ENCODE measurements around the gene CACNG3. TPM values are rescaled to one million over a fixed set of nuclear protein-coding genes. Genes with fewer than 3 reads are reported as not detected.

CACNG3 gene
- polyA plus RNA-seq (2013, experiment 1 of 2) = not detected
- polyA plus RNA-seq (2013, experiment 2 of 2) = not detected

- Histone ChIP-seq H3K36me3 (ENCODE audit: control insufficient read depth, insufficient read depth, low read length) (no peaks in the 10 kb centered on the region), H3K27ac (ENCODE audit: low read depth, low read length, severe bottlenecking) (no peak within 1 kb of the TSS), H3K4me3 (ENCODE audit: extremely low read depth, insufficient read depth, low read length, poor library complexity, severe bottlenecking) (no peak within 1 kb of the TSS), H3K9me3 (ENCODE audit: control insufficient read depth, low read length) (no peaks in the 10 kb centered on the region), H3K4me1 (ENCODE audit: control insufficient read depth, insufficient read depth, low read length, poor library complexity, severe bottlenecking) (no peaks in the 10 kb centered on the region)
- WGBS, 2 experiments (ENCODE audit: insufficient coverage in 2 of 2) = 6 to 7% methylated on average over 27 to 38 of the region's 54 CpGs
Measured at GRCh38 chr16:24255456-24256371, at the start of gene CACNG3. Gene CACNG3 (plus strand): TSS chr16:24256335. CDS start chr16:24256755, 420 bp downstream.

DNA sequence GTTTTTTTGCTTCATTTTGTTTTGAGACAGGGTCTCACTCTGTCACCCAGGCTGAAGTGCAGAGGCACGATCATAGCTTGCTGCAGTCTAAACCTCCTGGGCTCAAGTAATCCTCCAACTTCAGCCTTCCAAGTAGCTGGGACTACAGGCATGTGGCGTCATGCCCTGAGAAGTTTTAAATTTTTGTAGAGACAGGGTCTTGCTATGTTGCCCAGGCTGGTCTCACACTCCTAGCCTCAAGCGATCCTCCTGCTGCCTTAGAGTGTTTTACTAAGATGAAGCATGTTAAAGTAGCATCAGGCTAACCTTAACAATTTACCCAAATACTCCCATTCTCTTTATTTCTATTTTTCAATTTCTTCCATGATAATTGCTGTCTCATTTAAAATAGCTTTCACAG lies 49.2 kb upstream of the CACNG3 start:
- Histone ChIP-seq H3K36me3 (ENCODE audit: control insufficient read depth, insufficient read depth, low read length) (no peaks in the 10 kb centered on the region), H3K27ac (ENCODE audit: low read depth, low read length, severe bottlenecking) (no peak overlapping the region), H3K4me3 (ENCODE audit: extremely low read depth, insufficient read depth, low read length, poor library complexity, severe bottlenecking) (no peak overlapping the region), H3K9me3 (ENCODE audit: control insufficient read depth, low read length) (no peaks in the 10 kb centered on the region), H3K4me1 (ENCODE audit: control insufficient read depth, insufficient read depth, low read length, poor library complexity, severe bottlenecking) (no peaks in the 10 kb centered on the region)
- 14 to 29% methylated on average over 1 of the region's 3 CpGs for WGBS, 2 experiments (ENCODE audit: insufficient coverage in 2 of 2)

- WGBS, 2 experiments (ENCODE audit: insufficient coverage in 2 of 2) = 31 to 33% methylated on average over 2 of the region's 5 CpGs
- Histone ChIP-seq H3K36me3 (ENCODE audit: control insufficient read depth, insufficient read depth, low read length) (no peaks in the 10 kb centered on the region), H3K4me3 (ENCODE audit: extremely low read depth, insufficient read depth, low read length, poor library complexity, severe bottlenecking) (no peak overlapping the region), H3K4me1 (ENCODE audit: control insufficient read depth, insufficient read depth, low read length, poor library complexity, severe bottlenecking) (no peaks in the 10 kb centered on the region), H3K9me3 (ENCODE audit: control insufficient read depth, low read length) (no peaks in the 10 kb centered on the region), H3K27ac (ENCODE audit: low read depth, low read length, severe bottlenecking) (peak overlapping the region; percentile 33)
Measured at GRCh38 chr16:24208710-24209109, 47.4 kb upstream of the CACNG3 start.

GRCh38 chr16:24214992-24215391 lies 41.1 kb upstream of the CACNG3 start:
- 100% methylated on average over 1 of the region's 3 CpGs; no CpG with 5 or more reads in 1 of the 2 experiments for WGBS, 2 experiments (ENCODE audit: insufficient coverage in 2 of 2)
- Histone ChIP-seq H3K36me3 (ENCODE audit: control insufficient read depth, insufficient read depth, low read length) (no peaks in the 10 kb centered on the region), H3K4me3 (ENCODE audit: extremely low read depth, insufficient read depth, low read length, poor library complexity, severe bottlenecking) (no peak overlapping the region), H3K4me1 (ENCODE audit: control insufficient read depth, insufficient read depth, low read length, poor library complexity, severe bottlenecking) (no peaks in the 10 kb centered on the region), H3K27ac (ENCODE audit: low read depth, low read length, severe bottlenecking) (no peak overlapping the region), H3K9me3 (ENCODE audit: control insufficient read depth, low read length) (no peaks in the 10 kb centered on the region)

DNA sequence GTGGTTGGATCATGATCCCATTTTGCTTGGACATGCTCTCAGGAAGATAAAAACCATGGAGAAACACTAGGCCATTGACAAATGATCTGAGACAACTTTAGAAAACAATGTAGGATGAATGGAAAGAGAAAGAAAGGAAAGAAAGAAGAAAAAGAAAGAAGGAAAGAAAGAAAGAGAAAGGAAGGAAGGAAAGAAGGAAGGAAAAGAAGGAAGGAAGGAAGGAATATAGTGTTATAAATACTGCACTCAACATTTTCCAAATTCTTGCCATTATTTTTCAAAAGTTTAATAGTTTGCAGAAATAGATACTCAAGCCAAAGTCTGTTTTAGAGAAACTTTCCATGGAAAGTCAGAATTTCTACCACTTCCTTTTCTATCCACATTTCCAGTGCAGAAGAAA lies 39.2 kb upstream of the CACNG3 start:
- Histone ChIP-seq H3K36me3 (ENCODE audit: control insufficient read depth, insufficient read depth, low read length) (no peaks in the 10 kb centered on the region), H3K9me3 (ENCODE audit: control insufficient read depth, low read length) (no peaks in the 10 kb centered on the region), H3K27ac (ENCODE audit: low read depth, low read length, severe bottlenecking) (no peak overlapping the region), H3K4me1 (ENCODE audit: control insufficient read depth, insufficient read depth, low read length, poor library complexity, severe bottlenecking) (no peaks in the 10 kb centered on the region), H3K4me3 (ENCODE audit: extremely low read depth, insufficient read depth, low read length, poor library complexity, severe bottlenecking) (no peak overlapping the region)

DNA sequence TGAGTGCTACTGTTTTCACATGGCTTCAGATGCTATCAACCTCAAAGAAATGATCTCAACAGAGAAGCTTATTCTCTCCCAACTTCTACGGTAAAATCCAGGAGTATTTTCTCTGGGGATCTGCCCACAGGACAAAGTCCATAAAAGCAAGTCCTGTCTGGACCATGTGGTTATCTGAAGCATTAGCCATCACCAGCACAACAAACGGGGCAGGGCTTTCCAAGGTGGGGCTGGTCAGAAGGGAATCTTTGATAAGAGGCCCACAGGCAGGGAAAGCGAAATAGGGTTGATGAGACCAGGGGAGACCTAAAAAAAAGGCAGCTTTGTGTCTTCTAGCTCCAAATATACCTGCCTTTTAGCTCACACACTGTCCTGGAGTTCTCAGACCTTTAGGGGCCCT lies 38.7 kb upstream of the CACNG3 start:
- no peaks in the 10 kb centered on the region for H3K4me1 ChIP-seq (ENCODE audit: control insufficient read depth, insufficient read depth, low read length, poor library complexity, severe bottlenecking)

GRCh38 chr16:24218299-24218698 lies 37.8 kb upstream of the CACNG3 start:
- 100% methylated on average over 1 of the region's 4 CpGs; no CpG with 5 or more reads in 1 of the 2 experiments for WGBS, 2 experiments (ENCODE audit: insufficient coverage in 2 of 2)
- no peaks in the 10 kb centered on the region for H3K4me1 ChIP-seq (ENCODE audit: control insufficient read depth, insufficient read depth, low read length, poor library complexity, severe bottlenecking)
- no peaks in the 10 kb centered on the region for H3K36me3 ChIP-seq (ENCODE audit: control insufficient read depth, insufficient read depth, low read length)
- H3K27ac ChIP-seq (ENCODE audit: low read depth, low read length, severe bottlenecking) = no peak overlapping the region
- H3K4me3 ChIP-seq (ENCODE audit: extremely low read depth, insufficient read depth, low read length, poor library complexity, severe bottlenecking) = no peak overlapping the region
- no peaks in the 10 kb centered on the region for H3K9me3 ChIP-seq (ENCODE audit: control insufficient read depth, low read length)

More for the DNA sequence above, 38.7 kb upstream of the CACNG3 start:
- H3K9me3 ChIP-seq (ENCODE audit: control insufficient read depth, low read length) = no peaks in the 10 kb centered on the region
- 89 to 95% methylated on average over 3 of the region's 3 CpGs for WGBS, 2 experiments (ENCODE audit: insufficient coverage in 2 of 2)
- no peak overlapping the region for H3K27ac ChIP-seq (ENCODE audit: low read depth, low read length, severe bottlenecking)
- H3K36me3 ChIP-seq (ENCODE audit: control insufficient read depth, insufficient read depth, low read length) = no peaks in the 10 kb centered on the region
- H3K4me3 ChIP-seq (ENCODE audit: extremely low read depth, insufficient read depth, low read length, poor library complexity, severe bottlenecking) = no peak overlapping the region

GRCh38 chr16:24221219-24221618 lies 34.9 kb upstream of the CACNG3 start:
- WGBS, 2 experiments (ENCODE audit: insufficient coverage in 2 of 2) = 92 to 100% methylated on average over 1 to 2 of the region's 2 CpGs

DNA sequence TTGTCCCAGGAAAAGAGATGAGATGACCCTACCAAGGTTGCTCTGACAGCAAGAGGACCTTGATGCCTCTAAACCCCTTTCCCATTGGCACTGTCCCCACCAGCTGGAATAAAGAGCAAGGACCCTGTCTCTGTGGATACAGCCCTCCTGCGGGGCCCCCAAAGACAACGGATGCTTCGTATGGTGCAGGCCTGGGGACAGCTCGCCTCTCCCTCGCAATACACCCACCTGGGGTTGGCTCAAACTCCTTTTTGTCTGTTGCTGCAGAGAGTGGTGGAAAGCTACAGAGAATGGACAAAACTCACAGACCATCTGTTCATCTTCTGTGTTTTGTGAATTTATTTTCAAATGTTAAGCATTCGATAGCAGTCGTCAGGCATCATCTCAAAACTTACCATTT lies 27.6 kb upstream of the CACNG3 start:
- no peak overlapping the region for H3K4me3 ChIP-seq (ENCODE audit: extremely low read depth, insufficient read depth, low read length, poor library complexity, severe bottlenecking)
- no peaks in the 10 kb centered on the region for H3K9me3 ChIP-seq (ENCODE audit: control insufficient read depth, low read length)
- WGBS, 2 experiments (ENCODE audit: insufficient coverage in 2 of 2) = 82% methylated on average over 3 of the region's 7 CpGs; no CpG with 5 or more reads in 1 of the 2 experiments
- H3K4me1 ChIP-seq (ENCODE audit: control insufficient read depth, insufficient read depth, low read length, poor library complexity, severe bottlenecking) = peaks cover 6% of the 10 kb centered on the region
- no peaks in the 10 kb centered on the region for H3K36me3 ChIP-seq (ENCODE audit: control insufficient read depth, insufficient read depth, low read length)
- H3K27ac ChIP-seq (ENCODE audit: low read depth, low read length, severe bottlenecking) = no peak overlapping the region

More at GRCh38 chr16:24221219-24221618, 34.9 kb upstream of the CACNG3 start:
- no peak overlapping the region for H3K4me3 ChIP-seq (ENCODE audit: extremely low read depth, insufficient read depth, low read length, poor library complexity, severe bottlenecking)
- H3K4me1 ChIP-seq (ENCODE audit: control insufficient read depth, insufficient read depth, low read length, poor library complexity, severe bottlenecking) = peaks cover 5% of the 10 kb centered on the region
- H3K9me3 ChIP-seq (ENCODE audit: control insufficient read depth, low read length) = no peaks in the 10 kb centered on the region
- no peaks in the 10 kb centered on the region for H3K36me3 ChIP-seq (ENCODE audit: control insufficient read depth, insufficient read depth, low read length)
- no peak overlapping the region for H3K27ac ChIP-seq (ENCODE audit: low read depth, low read length, severe bottlenecking)

DNA sequence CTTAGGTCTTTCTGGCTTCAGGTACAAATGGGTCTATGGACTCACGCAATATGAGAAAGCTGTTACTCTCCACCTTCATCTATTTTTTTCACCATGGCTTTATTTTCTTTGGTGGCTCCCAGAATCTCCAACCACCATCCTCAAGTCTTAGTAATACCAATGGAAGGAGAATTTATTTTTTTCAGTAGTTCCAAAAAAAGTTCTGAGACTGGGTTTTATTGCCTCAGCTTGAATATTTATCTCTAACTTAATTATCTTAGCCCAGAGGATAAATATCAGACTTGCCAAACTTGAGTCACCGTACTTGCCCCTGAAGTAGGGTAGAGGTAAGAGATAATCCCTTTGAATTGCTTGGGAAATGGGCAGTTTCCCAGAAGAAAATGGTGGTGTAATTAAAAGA lies 23.2 kb upstream of the CACNG3 start:
- no peaks in the 10 kb centered on the region for H3K36me3 ChIP-seq (ENCODE audit: control insufficient read depth, insufficient read depth, low read length)
- 100% methylated on average over 1 of the region's 2 CpGs for WGBS, 2 experiments (ENCODE audit: insufficient coverage in 2 of 2)
- no peaks in the 10 kb centered on the region for H3K4me1 ChIP-seq (ENCODE audit: control insufficient read depth, insufficient read depth, low read length, poor library complexity, severe bottlenecking)
- no peaks in the 10 kb centered on the region for H3K9me3 ChIP-seq (ENCODE audit: control insufficient read depth, low read length)
- no peak overlapping the region for H3K4me3 ChIP-seq (ENCODE audit: extremely low read depth, insufficient read depth, low read length, poor library complexity, severe bottlenecking)
- H3K27ac ChIP-seq (ENCODE audit: low read depth, low read length, severe bottlenecking) = no peak overlapping the region

DNA sequence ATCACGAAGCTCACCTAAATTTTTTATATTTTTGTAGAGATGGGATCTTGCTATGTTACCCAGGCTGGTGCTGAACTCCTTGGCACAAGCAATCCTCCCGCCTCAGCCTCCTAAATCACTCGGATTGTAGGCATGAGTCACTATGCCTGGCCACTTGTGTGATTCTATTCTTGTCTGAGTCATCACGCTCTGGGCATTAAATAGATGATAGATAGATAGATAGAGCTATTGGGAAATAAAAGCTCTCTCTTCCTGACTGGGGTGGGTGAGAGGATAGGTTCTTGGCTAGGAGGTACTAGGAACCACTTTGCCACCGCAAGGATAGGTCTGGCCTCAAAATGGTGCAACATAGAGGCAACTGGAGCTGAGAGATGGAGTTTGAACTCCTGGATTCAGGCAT lies 21.4 kb upstream of the CACNG3 start:
- H3K4me3 ChIP-seq (ENCODE audit: extremely low read depth, insufficient read depth, low read length, poor library complexity, severe bottlenecking) = no peak overlapping the region
- H3K27ac ChIP-seq (ENCODE audit: low read depth, low read length, severe bottlenecking) = no peak overlapping the region
- peaks cover 13% of the 10 kb centered on the region for H3K9me3 ChIP-seq (ENCODE audit: control insufficient read depth, low read length)
- 87 to 100% methylated on average over 3 of the region's 5 CpGs for WGBS, 2 experiments (ENCODE audit: insufficient coverage in 2 of 2)
- no peaks in the 10 kb centered on the region for H3K36me3 ChIP-seq (ENCODE audit: control insufficient read depth, insufficient read depth, low read length)
- H3K4me1 ChIP-seq (ENCODE audit: control insufficient read depth, insufficient read depth, low read length, poor library complexity, severe bottlenecking) = no peaks in the 10 kb centered on the region
